GM12801 (cell line): ENCODE results near the gene AGO3.

Experiments used
- TF ChIP-seq, protein P1 (sequence below): IDR thresholded peaks from one replicate; pipeline ENCODE4 v1.5.1; 2011; ENCODE audit warnings: control low read depth; ENCODE audit not compliant: insufficient read length; ENCODE audit errors: extremely low read depth

The AGO3 gene

GRCh38 chr1:36089393-36090121 lies 158.7 kb downstream of the AGO3 start:
- TF ChIP-seq, protein P1, sequence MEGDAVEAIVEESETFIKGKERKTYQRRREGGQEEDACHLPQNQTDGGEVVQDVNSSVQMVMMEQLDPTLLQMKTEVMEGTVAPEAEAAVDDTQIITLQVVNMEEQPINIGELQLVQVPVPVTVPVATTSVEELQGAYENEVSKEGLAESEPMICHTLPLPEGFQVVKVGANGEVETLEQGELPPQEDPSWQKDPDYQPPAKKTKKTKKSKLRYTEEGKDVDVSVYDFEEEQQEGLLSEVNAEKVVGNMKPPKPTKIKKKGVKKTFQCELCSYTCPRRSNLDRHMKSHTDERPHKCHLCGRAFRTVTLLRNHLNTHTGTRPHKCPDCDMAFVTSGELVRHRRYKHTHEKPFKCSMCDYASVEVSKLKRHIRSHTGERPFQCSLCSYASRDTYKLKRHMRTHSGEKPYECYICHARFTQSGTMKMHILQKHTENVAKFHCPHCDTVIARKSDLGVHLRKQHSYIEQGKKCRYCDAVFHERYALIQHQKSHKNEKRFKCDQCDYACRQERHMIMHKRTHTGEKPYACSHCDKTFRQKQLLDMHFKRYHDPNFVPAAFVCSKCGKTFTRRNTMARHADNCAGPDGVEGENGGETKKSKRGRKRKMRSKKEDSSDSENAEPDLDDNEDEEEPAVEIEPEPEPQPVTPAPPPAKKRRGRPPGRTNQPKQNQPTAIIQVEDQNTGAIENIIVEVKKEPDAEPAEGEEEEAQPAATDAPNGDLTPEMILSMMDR = no peak

DNA sequence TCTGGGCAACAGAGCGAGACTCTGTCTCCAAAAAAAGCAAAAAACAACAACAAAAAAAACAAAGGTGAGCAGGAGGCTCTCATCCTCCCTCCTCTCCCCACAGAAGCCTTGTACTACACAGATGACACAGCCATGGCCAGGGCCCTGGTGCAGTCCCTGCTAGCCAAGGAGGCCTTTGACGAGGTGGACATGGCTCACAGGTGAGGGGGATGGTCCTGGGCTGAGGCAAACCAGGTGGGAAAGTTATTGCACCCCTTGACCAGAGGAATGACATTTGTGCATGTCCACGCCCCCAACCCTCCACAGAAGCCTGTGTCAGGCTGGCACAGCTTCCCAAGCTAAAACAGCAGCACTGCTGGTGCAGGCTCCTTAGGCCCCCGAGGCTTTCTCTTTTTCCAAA lies 160.2 kb downstream of the AGO3 start:
- TF ChIP-seq, protein P1 = no peak

DNA sequence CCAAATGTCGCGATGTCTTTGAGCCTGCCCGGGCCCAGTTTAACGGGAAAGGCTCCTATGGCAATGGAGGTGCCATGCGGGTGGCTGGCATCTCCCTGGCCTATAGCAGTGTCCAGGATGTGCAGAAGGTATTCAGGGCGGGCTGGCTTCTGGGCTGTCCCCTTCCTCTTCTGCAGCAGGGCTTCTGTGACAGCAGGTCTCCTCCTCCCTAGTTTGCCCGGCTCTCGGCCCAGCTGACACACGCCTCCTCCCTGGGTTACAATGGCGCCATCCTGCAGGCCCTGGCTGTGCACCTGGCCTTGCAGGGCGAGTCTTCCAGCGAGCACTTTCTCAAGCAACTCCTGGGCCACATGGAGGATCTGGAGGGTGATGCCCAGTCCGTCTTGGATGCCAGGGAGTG lies 160.8 kb downstream of the AGO3 start:
- TF ChIP-seq, protein P1 = no peak

DNA sequence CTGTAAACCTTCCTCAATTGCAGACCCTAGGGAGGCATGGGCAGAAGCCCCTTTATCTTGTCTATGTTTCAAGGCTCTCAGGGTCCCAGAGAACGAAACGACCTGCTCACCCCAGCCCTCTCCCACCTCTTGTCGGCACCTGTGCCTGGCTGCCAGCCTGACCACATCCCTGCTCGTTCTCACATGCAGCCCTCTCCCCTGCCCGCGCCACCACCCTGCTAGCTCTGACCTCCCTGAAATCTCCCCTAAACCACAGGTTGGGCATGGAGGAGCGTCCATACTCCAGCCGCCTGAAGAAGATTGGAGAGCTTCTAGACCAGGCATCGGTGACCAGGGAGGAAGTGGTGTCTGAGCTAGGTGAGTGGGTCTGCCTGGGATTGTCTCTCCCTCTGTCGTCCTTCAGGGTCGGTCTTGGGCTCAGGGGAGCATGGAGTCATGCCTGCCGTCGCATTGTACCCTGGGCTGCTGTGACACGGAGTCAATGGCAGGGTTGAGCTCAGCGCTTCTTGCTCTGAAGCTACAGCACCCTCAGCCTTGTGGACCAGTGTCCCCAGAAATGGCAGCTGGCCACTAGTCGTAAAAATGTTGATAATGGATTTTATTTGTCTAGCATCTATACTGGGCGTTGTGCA lies 161.4 kb downstream of the AGO3 start:
- TF ChIP-seq, protein P1 = no peak

DNA sequence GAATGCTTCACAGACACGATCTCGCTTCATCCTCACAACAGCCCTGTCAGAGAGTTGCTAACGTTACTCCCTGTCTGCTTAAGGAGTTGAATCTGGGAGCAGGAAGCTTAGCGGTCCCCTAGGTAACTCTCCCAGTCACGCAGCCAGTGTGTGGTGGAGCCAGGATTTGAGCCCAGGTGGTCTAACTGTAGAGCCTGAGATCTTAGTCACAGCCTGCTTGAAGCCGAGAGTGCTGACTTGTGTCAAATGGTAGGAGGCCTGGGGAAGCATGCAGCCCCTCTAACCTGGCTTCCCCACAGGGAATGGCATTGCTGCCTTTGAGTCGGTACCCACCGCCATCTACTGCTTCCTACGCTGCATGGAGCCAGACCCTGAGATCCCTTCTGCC lies 161.9 kb downstream of the AGO3 start:
- TF ChIP-seq, protein P1 = no peak

DNA sequence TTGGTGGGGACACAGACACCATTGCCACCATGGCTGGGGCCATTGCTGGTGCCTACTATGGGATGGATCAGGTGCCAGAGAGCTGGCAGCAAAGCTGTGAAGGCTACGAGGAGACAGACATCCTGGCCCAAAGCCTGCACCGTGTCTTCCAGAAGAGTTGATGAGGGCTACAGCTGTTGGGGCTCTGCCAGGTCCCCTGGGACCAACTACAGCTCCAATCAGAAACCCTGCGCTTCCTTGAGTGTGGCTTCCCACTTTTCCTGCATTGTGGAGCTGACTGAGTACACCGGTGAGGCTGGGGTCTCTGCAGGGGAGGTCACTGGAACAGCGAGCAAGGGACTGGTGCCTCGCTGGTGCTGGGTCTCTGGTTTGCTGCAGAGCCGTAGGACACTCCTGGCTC lies 162.3 kb downstream of the AGO3 start:
- TF ChIP-seq, protein P1 = no peak

GRCh38 chr1:36093929-36094328 lies 163.0 kb downstream of the AGO3 start:
- TF ChIP-seq, protein P1 = no peak
